GM12878 (cell line): Measurements from ENCODE around the gene RNASE3. TPM values are rescaled to one million over a fixed set of nuclear protein-coding genes. Genes with fewer than 3 reads are reported as not detected.

Experiments used
- ATAC-seq: fragments of 200-7000 bp; cut with Tn5 transposase; 3 replicates; pipeline ENCODE4 v1.9.1; 2020; ENCODE audit warnings: mild to moderate bottlenecking, moderate library complexity
- BruUV-seq: library from RNA; stranded (reverse); fragments of 400-500 nt; replicated peaks from 2 replicates; lab custom pipeline; 2021; lab: Mats Ljungman, UMichigan
- CTCF ChIA-PET: fragments of 300-600 bp; sonication (Branson Sonifier 250); formaldehyde crosslinking; extraction: SDS; loops from one replicate; lab custom pipeline; 2021; ENCODE audit warnings: inconsistent platforms; lab: Yijun Ruan, JAX
- POLR2A ChIA-PET: fragments of 350-600 bp; formaldehyde crosslinking; extraction: SDS; loops from one replicate; lab custom pipeline; 2021; ENCODE audit warnings: inconsistent platforms; lab: Charles Lee
- RAD21 ChIA-PET: fragments of 300-600 bp; sonication (Branson Sonifier 250); formaldehyde crosslinking; loops from one replicate; lab custom pipeline; 2023; ENCODE audit warnings: antibody characterized with exemption; ENCODE audit not compliant: unreplicated experiment; lab: Charles Lee
- SMC1A ChIA-PET: fragments of 300-600 bp; sonication (Branson Sonifier 250); formaldehyde crosslinking; loops from one replicate; lab custom pipeline; 2023; ENCODE audit not compliant: unreplicated experiment, uncharacterized antibody; lab: Charles Lee
- DNase-seq: peaks from one replicate; pipeline ENCODE4 v3.0.0-alpha.2; 2011; ENCODE audit warnings: low read depth, low spot score
- FAIRE-seq: peaks from 3 replicates; lab custom pipeline; 2011; peaks lifted over from hg19 to GRCh38; lab: Jason Lieb, UNC
- H2AFZ ChIP-seq: 2 replicates; pipeline ENCODE4 v1.6.0; 2011; ENCODE audit warnings: low read depth, low read length, control low read depth; ENCODE audit not compliant: control insufficient read depth
- H3K27ac ChIP-seq: 2 replicates; pipeline ENCODE4 v1.5.1; 2011; ENCODE audit warnings: control low read depth; ENCODE audit not compliant: control insufficient read depth, insufficient read depth
- H3K27me3 ChIP-seq, 2 experiments: replicated peaks in 1 of 2; 2 replicates each; pipeline versions ENCODE4 v1.6.0 to v1.6.1; 2011; ENCODE audit warnings: low read length in 1 of 2; ENCODE audit not compliant: control insufficient read depth in 2 of 2, insufficient read depth in 2 of 2
- H3K36me3 ChIP-seq, 2 experiments: 2 replicates each; pipeline ENCODE4 v1.5.1; 2011; ENCODE audit warnings: low read length in 1 of 2; ENCODE audit not compliant: control insufficient read depth in 2 of 2, insufficient read depth in 2 of 2
- H3K4me1 ChIP-seq: 2 replicates; pipeline ENCODE4 v1.6.1; 2011; ENCODE audit warnings: mild to moderate bottlenecking, low read length, moderate library complexity, mixed read lengths; ENCODE audit not compliant: control insufficient read depth, insufficient read depth
- H3K4me2 ChIP-seq: 2 replicates; pipeline ENCODE4 v1.6.0; 2011; ENCODE audit warnings: control low read depth; ENCODE audit not compliant: control insufficient read depth, insufficient read depth
- H3K4me3 ChIP-seq: fragments of 200-600 bp; sonication (generic); 2 replicates; pipeline ENCODE4 v1.5.1; 2016
- H3K79me2 ChIP-seq: 2 replicates; pipeline ENCODE4 v1.6.0; 2011; ENCODE audit warnings: low read length; ENCODE audit not compliant: control insufficient read depth, insufficient read depth
- H3K9ac ChIP-seq: 2 replicates; pipeline ENCODE4 v1.8.0; 2011; ENCODE audit warnings: low read length, control low read depth, mixed read lengths; ENCODE audit not compliant: control insufficient read depth, insufficient read depth
- H3K9me3 ChIP-seq: replicated peaks from 3 replicates; pipeline ENCODE4 v1.5.1; 2011; ENCODE audit warnings: mild to moderate bottlenecking, low read length; ENCODE audit not compliant: control insufficient read depth, insufficient read depth
- H4K20me1 ChIP-seq: 2 replicates; pipeline ENCODE4 v1.6.0; 2011; ENCODE audit not compliant: control insufficient read depth, insufficient read depth
- ASH2L ChIP-seq: fragments of 300-600, 200-600 bp; sonication (generic); IDR thresholded peaks from 2 replicates; pipeline ENCODE4 v1.6.1; 2017; ENCODE audit warnings: low read depth, mild to moderate bottlenecking, borderline replicate concordance
- CEBPZ ChIP-seq: fragments of 150-350 bp; IDR thresholded peaks from 2 replicates; pipeline ENCODE4 v1.6.1; 2016; ENCODE audit warnings: low read depth, low read length
- PKNOX1 ChIP-seq: fragments of 450-650 bp; IDR thresholded peaks from 2 replicates; pipeline ENCODE4 v1.6.1; 2016; ENCODE audit warnings: mild to moderate bottlenecking
- WGBS: methylation state at CpG from one replicate; pipeline ENCODE4 v1.1.6; 2016; ENCODE audit warnings: low lambda C conversion rate; ENCODE audit not compliant: insufficient replicate concordance, insufficient coverage; ENCODE audit errors: missing lambda C conversion rate; 5-methylcytosine and 5-hydroxymethylcytosine counted together
- in situ Hi-C: fragments of 300-500 bp; cut with MboI; formaldehyde crosslinking; loops from 9 replicates; pipeline ENCODE4 v1.14.3; 2018; ENCODE audit warnings: mixed read lengths
- intact Hi-C: fragments of 100-400 bp; cut with micrococcal nuclease; formaldehyde crosslinking; loops from one replicate; pipeline ENCODE4 v1.14.2; 2022; ENCODE audit not compliant: unreplicated experiment
- polyA plus RNA-seq, 11 experiments: library from polyadenylated mRNA; depleted of rRNA in 4 of 11; unstranded in 6 of 11; stranded (reverse) in 5 of 11; fragments of >200 nt; fragmentation: Nextera tagmentation in 4 of 11; fragmentation: Illumina TruSeq in 1 of 11; extraction: Ambion mirVana in 4 of 11; extraction: Trizol in 1 of 11; gene quantifications; 1 replicate in 1 of 11; 2 replicates in 10 of 11; pipeline versions ENCODE4 v1.2.1 to v1.2.3, GENCODE V29; 2011 to 2016; ENCODE audit warnings: inconsistent platforms in 2 of 11, missing spikeins in 2 of 11, low read depth in 1 of 11
- total RNA-seq, 4 experiments: library from RNA; depleted of rRNA in 3 of 4; stranded (reverse); fragments of >200 nt in 3 of 4; fragmentation: Illumina TruSeq in 1 of 4; extraction: Trizol in 1 of 4; gene quantifications; 2 replicates each; pipeline versions ENCODE4 v1.2.1 to v1.2.3, GENCODE V29; 2013 to 2021

The RNASE3 gene
- total and polyA plus RNA-seq, 10 of the 15 experiments (the other 5 are each of a cell fraction or from before 2014, with no cell fraction given) = not detected

GRCh38 chr14:20935303-20935984 is 44.3 kb downstream of the RNASE3 start:
- in situ Hi-C loops (no loop called here), intact Hi-C loops (no loop called here)
- H3K4me3 ChIP-seq = no peak overlapping the region
- ChIA-PET CTCF (interaction anchor here (0.7 kb wide), 1 partner anchor 49 kb away, joined by 3 read pairs; no protein-coding TSS in a partner anchor), POLR2A (no interaction called here), SMC1A (no interaction called here), RAD21 (no interaction called here)
- no peaks in the 10 kb centered on the region for H3K36me3 ChIP-seq
- H3K27ac ChIP-seq = no peak overlapping the region
- no peak overlapping the region for H3K4me2 ChIP-seq
- H3K79me2 ChIP-seq = no peaks in the 10 kb centered on the region
- no peaks in the 10 kb centered on the region for H3K9me3 ChIP-seq
- ATAC-seq = peak; percentile 33; the same call in 1 of the 3 replicates
- no peak for FAIRE-seq
- H4K20me1 ChIP-seq = no peaks in the 10 kb centered on the region
- H3K9ac ChIP-seq = no peak overlapping the region
- no peak for TF ChIP-seq CEBPZ
- no peak for TF ChIP-seq ASH2L
- TF ChIP-seq PKNOX1 = peak; percentile 65
- BruUV-seq = no TSS peak
- no peaks in the 10 kb centered on the region; a peak in 1 of 4 replicates for H3K27me3 ChIP-seq
- H2AFZ ChIP-seq = no peak overlapping the region
- 26% methylated on average over 5 of the region's 5 CpGs for WGBS
- H3K4me1 ChIP-seq = no peaks in the 10 kb centered on the region
- DNase-seq = no peak

Other genes starting within 250 kb of the RNASE3 start
Only the 7 nearest of the 18 such genes appear.
- not detected in 2 replicates for gene EDDM3B, start 123.0 kb upstream of the RNASE3 start, total RNA-seq (2014; rRNA removed)
- gene EDDM3B, start 123.0 kb upstream of the RNASE3 start, total RNA-seq (2014; rRNA removed; fragmentation: Illumina TruSeq; extraction: Trizol) = not detected in 2 replicates
- not detected in 2 replicates for gene EDDM3B, start 123.0 kb upstream of the RNASE3 start, total RNA-seq (2021)
- not detected in 2 replicates for gene EDDM3B, start 123.0 kb upstream of the RNASE3 start, polyA plus RNA-seq (2011; rRNA removed)
- gene EDDM3B, start 123.0 kb upstream of the RNASE3 start, polyA plus RNA-seq (2014; fragmentation: Illumina TruSeq; extraction: Trizol) = not detected in 2 replicates
- not detected for gene EDDM3B, start 123.0 kb upstream of the RNASE3 start, polyA plus RNA-seq (2014; fragmentation: Nextera tagmentation; extraction: Ambion mirVana)
- gene EDDM3B, start 123.0 kb upstream of the RNASE3 start, polyA plus RNA-seq (2014; rRNA removed) = not detected in 2 replicates
- gene EDDM3B, start 123.0 kb upstream of the RNASE3 start, polyA plus RNA-seq (2016; fragmentation: Nextera tagmentation; extraction: Ambion mirVana) = not detected
- gene RNASE6, start 110.1 kb upstream of the RNASE3 start, total RNA-seq (2014; rRNA removed) = 34.6 and 44.3 TPM in 2 replicates
- 28.7 and 30.8 TPM in 2 replicates for gene RNASE6, start 110.1 kb upstream of the RNASE3 start, total RNA-seq (2014; rRNA removed; fragmentation: Illumina TruSeq; extraction: Trizol)
- 16.5 and 18.9 TPM in 2 replicates for gene RNASE6, start 110.1 kb upstream of the RNASE3 start, total RNA-seq (2021)
- 19.7 and 20.2 TPM in 2 replicates for gene RNASE6, start 110.1 kb upstream of the RNASE3 start, polyA plus RNA-seq (2011; rRNA removed)
- 47.0 and 61.9 TPM in 2 replicates for gene RNASE6, start 110.1 kb upstream of the RNASE3 start, polyA plus RNA-seq (2014; fragmentation: Illumina TruSeq; extraction: Trizol)
- gene RNASE6, start 110.1 kb upstream of the RNASE3 start, polyA plus RNA-seq (2014; fragmentation: Nextera tagmentation; extraction: Ambion mirVana) = 10 to 100 TPM; 52.4 to 65.3 TPM
- 28.4 and 31.7 TPM in 2 replicates for gene RNASE6, start 110.1 kb upstream of the RNASE3 start, polyA plus RNA-seq (2014; rRNA removed)
- 10 to 100 TPM; 13.0 to 14.8 TPM for gene RNASE6, start 110.1 kb upstream of the RNASE3 start, polyA plus RNA-seq (2016; fragmentation: Nextera tagmentation; extraction: Ambion mirVana)
- not detected in 2 replicates for gene RNASE1, start 88.5 kb upstream of the RNASE3 start, total RNA-seq (2014; rRNA removed)
- not detected in 2 replicates for gene RNASE1, start 88.5 kb upstream of the RNASE3 start, total RNA-seq (2014; rRNA removed; fragmentation: Illumina TruSeq; extraction: Trizol)
- gene RNASE1, start 88.5 kb upstream of the RNASE3 start, total RNA-seq (2021) = 0.40 and 0.72 TPM in 2 replicates
- not detected in 2 replicates for gene RNASE1, start 88.5 kb upstream of the RNASE3 start, polyA plus RNA-seq (2011; rRNA removed)
- not detected in 2 replicates for gene RNASE1, start 88.5 kb upstream of the RNASE3 start, polyA plus RNA-seq (2014; fragmentation: Illumina TruSeq; extraction: Trizol)
- gene RNASE1, start 88.5 kb upstream of the RNASE3 start, polyA plus RNA-seq (2014; fragmentation: Nextera tagmentation; extraction: Ambion mirVana) = under 1 TPM in 1 of 2 experiments, not detected in 1; 0.11 TPM
- gene RNASE1, start 88.5 kb upstream of the RNASE3 start, polyA plus RNA-seq (2014; rRNA removed) = 0.27 and 0.38 TPM in 2 replicates
- gene RNASE1, start 88.5 kb upstream of the RNASE3 start, polyA plus RNA-seq (2016; fragmentation: Nextera tagmentation; extraction: Ambion mirVana) = not detected
- gene RNASE2, start 64.1 kb downstream of the RNASE3 start, total RNA-seq (2014; rRNA removed) = not detected in 2 replicates
- gene RNASE2, start 64.1 kb downstream of the RNASE3 start, total RNA-seq (2014; rRNA removed; fragmentation: Illumina TruSeq; extraction: Trizol) = not detected in 2 replicates
- gene RNASE2, start 64.1 kb downstream of the RNASE3 start, total RNA-seq (2021) = not detected in 2 replicates
- gene RNASE2, start 64.1 kb downstream of the RNASE3 start, polyA plus RNA-seq (2011; rRNA removed) = not detected in 2 replicates
- not detected in 2 replicates for gene RNASE2, start 64.1 kb downstream of the RNASE3 start, polyA plus RNA-seq (2014; fragmentation: Illumina TruSeq; extraction: Trizol)
- not detected for gene RNASE2, start 64.1 kb downstream of the RNASE3 start, polyA plus RNA-seq (2014; fragmentation: Nextera tagmentation; extraction: Ambion mirVana)
- gene RNASE2, start 64.1 kb downstream of the RNASE3 start, polyA plus RNA-seq (2014; rRNA removed) = not detected in 2 replicates
- not detected for gene RNASE2, start 64.1 kb downstream of the RNASE3 start, polyA plus RNA-seq (2016; fragmentation: Nextera tagmentation; extraction: Ambion mirVana)
- gene METTL17, start 98.6 kb downstream of the RNASE3 start, total RNA-seq (2014; rRNA removed) = 106 and 109 TPM in 2 replicates
- 70.4 and 70.8 TPM in 2 replicates for gene METTL17, start 98.6 kb downstream of the RNASE3 start, total RNA-seq (2014; rRNA removed; fragmentation: Illumina TruSeq; extraction: Trizol)
- gene METTL17, start 98.6 kb downstream of the RNASE3 start, total RNA-seq (2021) = 78.1 and 85.3 TPM in 2 replicates
- 110 and 130 TPM in 2 replicates for gene METTL17, start 98.6 kb downstream of the RNASE3 start, polyA plus RNA-seq (2011; rRNA removed)
- 94.9 and 99.1 TPM in 2 replicates for gene METTL17, start 98.6 kb downstream of the RNASE3 start, polyA plus RNA-seq (2014; fragmentation: Illumina TruSeq; extraction: Trizol)
- 10 to 100 TPM; 86.8 to 95.4 TPM for gene METTL17, start 98.6 kb downstream of the RNASE3 start, polyA plus RNA-seq (2014; fragmentation: Nextera tagmentation; extraction: Ambion mirVana)
- 122 and 129 TPM in 2 replicates for gene METTL17, start 98.6 kb downstream of the RNASE3 start, polyA plus RNA-seq (2014; rRNA removed)
- 100 to 1,000 TPM in 1 of 2 experiments, 10 to 100 TPM in 1; 99.6 to 110 TPM for gene METTL17, start 98.6 kb downstream of the RNASE3 start, polyA plus RNA-seq (2016; fragmentation: Nextera tagmentation; extraction: Ambion mirVana)
- not detected in 2 replicates for gene SLC39A2, start 107.9 kb downstream of the RNASE3 start, total RNA-seq (2014; rRNA removed)
- gene SLC39A2, start 107.9 kb downstream of the RNASE3 start, total RNA-seq (2014; rRNA removed; fragmentation: Illumina TruSeq; extraction: Trizol) = not detected in 2 replicates
- not detected in 2 replicates for gene SLC39A2, start 107.9 kb downstream of the RNASE3 start, total RNA-seq (2021)
- 0.11 and 0.13 TPM in 2 replicates for gene SLC39A2, start 107.9 kb downstream of the RNASE3 start, polyA plus RNA-seq (2011; rRNA removed)
- 0.10 and 0.17 TPM in 2 replicates for gene SLC39A2, start 107.9 kb downstream of the RNASE3 start, polyA plus RNA-seq (2014; fragmentation: Illumina TruSeq; extraction: Trizol)
- gene SLC39A2, start 107.9 kb downstream of the RNASE3 start, polyA plus RNA-seq (2014; fragmentation: Nextera tagmentation; extraction: Ambion mirVana) = not detected
- 0.06 and 0.11 TPM in 2 replicates for gene SLC39A2, start 107.9 kb downstream of the RNASE3 start, polyA plus RNA-seq (2014; rRNA removed)
- under 1 TPM in 1 of 2 experiments, not detected in 1; 0.14 TPM for gene SLC39A2, start 107.9 kb downstream of the RNASE3 start, polyA plus RNA-seq (2016; fragmentation: Nextera tagmentation; extraction: Ambion mirVana)
- gene NDRG2, start 133.7 kb downstream of the RNASE3 start, total RNA-seq (2014; rRNA removed) = not detected in 2 replicates
- gene NDRG2, start 133.7 kb downstream of the RNASE3 start, total RNA-seq (2014; rRNA removed; fragmentation: Illumina TruSeq; extraction: Trizol) = not detected in 2 replicates
- 0.49 and 0.56 TPM in 2 replicates for gene NDRG2, start 133.7 kb downstream of the RNASE3 start, total RNA-seq (2021)
- gene NDRG2, start 133.7 kb downstream of the RNASE3 start, polyA plus RNA-seq (2011; rRNA removed) = not detected in 2 replicates
- not detected in 2 replicates for gene NDRG2, start 133.7 kb downstream of the RNASE3 start, polyA plus RNA-seq (2014; fragmentation: Illumina TruSeq; extraction: Trizol)
- not detected for gene NDRG2, start 133.7 kb downstream of the RNASE3 start, polyA plus RNA-seq (2014; fragmentation: Nextera tagmentation; extraction: Ambion mirVana)
- not detected in 2 replicates for gene NDRG2, start 133.7 kb downstream of the RNASE3 start, polyA plus RNA-seq (2014; rRNA removed)
- gene NDRG2, start 133.7 kb downstream of the RNASE3 start, polyA plus RNA-seq (2016; fragmentation: Nextera tagmentation; extraction: Ambion mirVana) = under 1 TPM in 1 of 2 experiments, not detected in 1; 0.15 TPM